GM12872 (cell line): ENCODE data around the gene FGD4.

Experiments used
- CTCF ChIP-seq: IDR thresholded peaks from 3 replicates; pipeline ENCODE4 v1.5.1; 2011; ENCODE audit warnings: low read depth, mild to moderate bottlenecking, low read length, moderate library complexity; ENCODE audit not compliant: insufficient read depth

The FGD4 gene

GRCh38 chr12:32367381-32367780 lies 32.0 kb upstream of the FGD4 start:
- no peak for TF ChIP-seq CTCF

GRCh38 chr12:32369202-32369601 lies 30.2 kb upstream of the FGD4 start:
- no peak for TF ChIP-seq CTCF

- TF ChIP-seq CTCF: no peak
Observed at GRCh38 chr12:32377344-32378055, 21.9 kb upstream of the FGD4 start.

- TF ChIP-seq CTCF: no peak
Observed at GRCh38 chr12:32379213-32379612, 20.1 kb upstream of the FGD4 start.

- no peak for TF ChIP-seq CTCF
Observed at GRCh38 chr12:32379667-32380066, 19.7 kb upstream of the FGD4 start.

- TF ChIP-seq CTCF: no peak
Observed at GRCh38 chr12:32382226-32382625, 17.1 kb upstream of the FGD4 start.

- TF ChIP-seq CTCF: no peak
Observed at GRCh38 chr12:32390572-32391219, 8.7 kb upstream of the FGD4 start.
